Endothelial cell of umbilical vein (primary cell): ENCODE data around the gene SELENOM. TPM values are rescaled to one million over a fixed set of nuclear protein-coding genes. Genes with fewer than 3 reads are reported as not detected.

Experiments
- BruUV-seq: library from RNA; stranded (reverse); fragments of 400-500 nt; replicated peaks from 2 replicates; lab custom pipeline; 2021; lab: Mats Ljungman, UMichigan
- CTCF ChIA-PET: fragments of 300-600, 350-600 bp; sonication (Branson Sonifier 250); formaldehyde crosslinking; loops from one replicate; lab custom pipeline; 2021; ENCODE audit warnings: antibody characterized with exemption, inconsistent platforms; lab: Charles Lee
- POLR2A ChIA-PET: fragments of 300-600, 350-600 bp; sonication (Branson Sonifier 250); formaldehyde crosslinking; loops from one replicate; lab custom pipeline; 2021; ENCODE audit warnings: antibody characterized with exemption, inconsistent platforms; lab: Charles Lee
- DNase-seq: peaks from one replicate; pipeline ENCODE4 v3.0.0-alpha.2; 2011; ENCODE audit warnings: low read depth, low spot score
- FAIRE-seq: peaks from 2 replicates; lab custom pipeline; 2011; peaks lifted over from hg19 to GRCh38; lab: Jason Lieb, UNC
- H2AFZ ChIP-seq: 2 replicates; pipeline ENCODE4 v1.6.0; 2012; ENCODE audit warnings: low read depth, low read length, control low read depth, inconsistent platforms
- H3K27ac ChIP-seq: 2 replicates; pipeline ENCODE4 v1.5.1; 2011; ENCODE audit warnings: low read depth, mild to moderate bottlenecking, control low read depth, low read length, moderate library complexity; ENCODE audit not compliant: insufficient read depth
- H3K27me3 ChIP-seq, 2 experiments: 2 replicates each; pipeline versions ENCODE4 v1.6.0 to v1.6.1; 2011; ENCODE audit warnings: low read length in 2 of 2, mixed read lengths in 1 of 2; ENCODE audit not compliant: control insufficient read depth in 2 of 2, insufficient read depth in 2 of 2
- H3K36me3 ChIP-seq, 2 experiments: 2 replicates in 1 of 2; 3 replicates in 1 of 2; pipeline ENCODE4 v1.5.1; 2011; ENCODE audit warnings: low read length in 2 of 2, mild to moderate bottlenecking in 1 of 2, moderate library complexity in 1 of 2; ENCODE audit not compliant: control insufficient read depth in 2 of 2, insufficient read depth in 2 of 2; ENCODE audit errors: extremely low read depth in 1 of 2
- H3K4me1 ChIP-seq: 3 replicates; pipeline ENCODE4 v1.5.1; 2011; ENCODE audit warnings: mild to moderate bottlenecking, low read length; ENCODE audit not compliant: control insufficient read depth, insufficient read depth; ENCODE audit errors: extremely low read depth
- H3K4me2 ChIP-seq: 2 replicates; pipeline ENCODE4 v1.6.1; 2011; ENCODE audit warnings: low read length, control low read depth, mixed read lengths; ENCODE audit not compliant: insufficient read depth
- H3K4me3 ChIP-seq, 3 experiments: fragments of 200-600 bp in 1 of 3; sonication (generic), shearing (Covaris generic) in 1 of 3; replicated peaks in 1 of 3; 2 replicates each; pipeline ENCODE4 v1.5.1; 2011 to 2016; ENCODE audit warnings: control low read depth in 3 of 3, low read length in 3 of 3, mild to moderate bottlenecking in 2 of 3, inconsistent platforms in 1 of 3, low read depth in 1 of 3, moderate library complexity in 1 of 3; ENCODE audit not compliant: insufficient read depth in 1 of 3
- H3K79me2 ChIP-seq: 2 replicates; pipeline ENCODE4 v1.6.0; 2012; ENCODE audit warnings: low read length, inconsistent platforms; ENCODE audit not compliant: control insufficient read depth, insufficient read depth
- H3K9ac ChIP-seq: replicated peaks from 2 replicates; pipeline ENCODE3; 2011; ENCODE audit warnings: low read length, control low read depth; ENCODE audit not compliant: insufficient read depth; ENCODE audit errors: extremely low read depth
- H3K9me1 ChIP-seq: replicated peaks from 3 replicates; pipeline ENCODE4 v1.6.0; 2011; ENCODE audit warnings: mild to moderate bottlenecking, low read length; ENCODE audit not compliant: control insufficient read depth, insufficient read depth; ENCODE audit errors: extremely low read depth
- H3K9me3 ChIP-seq: replicated peaks from 2 replicates; pipeline ENCODE4 v1.5.1; 2012; ENCODE audit warnings: low read length, inconsistent platforms; ENCODE audit not compliant: control insufficient read depth, insufficient read depth
- H4K20me1 ChIP-seq: replicated peaks from 2 replicates; pipeline ENCODE3; 2011; ENCODE audit warnings: mild to moderate bottlenecking, low read length; ENCODE audit not compliant: control insufficient read depth, insufficient read depth; ENCODE audit errors: extremely low read depth
- CTCF ChIP-seq, 2 donors: IDR thresholded peaks; 1 replicate in 1 of 2; 2 replicates in 1 of 2; pipeline ENCODE4 v1.5.1; 2011; ENCODE audit warnings: low read length in 2 of 2, mild to moderate bottlenecking in 2 of 2, moderate library complexity in 2 of 2, control low read depth in 1 of 2, inconsistent platforms in 1 of 2, low read depth in 1 of 2; ENCODE audit not compliant: insufficient read depth in 1 of 2; ENCODE audit errors: extremely low read depth in 1 of 2
- EZH2 ChIP-seq: IDR thresholded peaks from 2 replicates; pipeline ENCODE4 v1.6.1; 2012; ENCODE audit warnings: borderline replicate concordance, low read depth, mild to moderate bottlenecking, moderate library complexity, low read length, inconsistent platforms; ENCODE audit not compliant: severe bottlenecking
- FOS ChIP-seq: IDR thresholded peaks from 2 replicates; pipeline ENCODE4 v1.6.1; 2011; ENCODE audit warnings: mild to moderate bottlenecking, low read length, moderate library complexity, borderline replicate concordance; ENCODE audit not compliant: insufficient read depth
- GATA2 ChIP-seq: IDR thresholded peaks from 2 replicates; pipeline ENCODE4 v1.7.0; 2011; ENCODE audit warnings: low read depth, mild to moderate bottlenecking, moderate library complexity, mixed read lengths, low read length; ENCODE audit not compliant: insufficient read length, insufficient read depth
- JUN ChIP-seq: IDR thresholded peaks from 2 replicates; pipeline ENCODE4 v1.6.1; 2011; ENCODE audit warnings: borderline replicate concordance, low read depth; ENCODE audit not compliant: insufficient read length, insufficient read depth
- MAX ChIP-seq: IDR thresholded peaks from 2 replicates; pipeline ENCODE4 v1.6.1; 2011; ENCODE audit not compliant: insufficient read depth, insufficient read length
- MYC ChIP-seq: IDR thresholded peaks from one replicate; pipeline ENCODE4 v1.6.1; 2011; ENCODE audit warnings: mild to moderate bottlenecking, low read depth, low read length
- POLR2A ChIP-seq: IDR thresholded peaks from 2 replicates; pipeline ENCODE4 v1.6.1; 2012; ENCODE audit warnings: low read depth, mild to moderate bottlenecking, control low read depth, low read length
- POLR2AphosphoS5 ChIP-seq: IDR thresholded peaks from 2 replicates; pipeline ENCODE4 v1.6.1; 2012; ENCODE audit warnings: low read depth, mild to moderate bottlenecking, control low read depth, low read length, moderate library complexity; ENCODE audit not compliant: insufficient read depth
- dilution Hi-C: fragments of 300-500 bp; cut with MboI; formaldehyde crosslinking; loops from one replicate; pipeline ENCODE4 v1.15.0; 2019; ENCODE audit warnings: low sequenced_read_pairs; ENCODE audit not compliant: extremely low pct_ligation_motif_present
- intact Hi-C: fragments of 100-400 bp; cut with micrococcal nuclease; formaldehyde crosslinking; loops from one replicate; pipeline ENCODE4 v1.10.0; 2022
- polyA plus RNA-seq, 4 experiments: library from polyadenylated mRNA; depleted of rRNA in 3 of 4; stranded (reverse) in 3 of 4; unstranded in 1 of 4; fragments of >200 nt; gene quantifications; 2 replicates each; pipeline versions ENCODE4 v1.2.1 to v1.2.3, GENCODE V29; 2011 to 2012; ENCODE audit warnings: missing spikeins in 1 of 4
- total RNA-seq: library from RNA; stranded (reverse); gene quantifications from 2 replicates; pipeline ENCODE4 v1.2.3, GENCODE V29; 2021

The SELENOM gene
- total and polyA plus RNA-seq, 2 donors (not counting 3 experiments of a cell fraction or from before 2014, with no cell fraction given) = 29.6 to 87.1 TPM

GRCh38 chr22:31055117-31055634 is 52.2 kb downstream of the SELENOM start:
- H3K4me2 ChIP-seq = no peak overlapping the region
- TF ChIP-seq GATA2 = no peak
- no peak for TF ChIP-seq POLR2A
- no peak for TF ChIP-seq EZH2
- no peak for TF ChIP-seq FOS
- TF ChIP-seq POLR2AphosphoS5 = no peak
- no peak for TF ChIP-seq MAX
- no peak for TF ChIP-seq CTCF (IDR thresholded peaks at IDR 0.05; ENCODE audit: extremely low read depth in 1 of 2, insufficient read depth in 1 of 2, low read depth in 1 of 2, low read length in 2 of 2)
- no peak for TF ChIP-seq MYC
- no peak for TF ChIP-seq JUN
- POLR2A ChIA-PET = interaction anchor here (0.7 kb wide), 1 partner anchor 11 kb away, joined by 3 read pairs; no protein-coding TSS in a partner anchor
- no peaks in the 10 kb centered on the region for H3K9me3 ChIP-seq
- H3K79me2 ChIP-seq = no peaks in the 10 kb centered on the region
- DNase-seq (no peak), FAIRE-seq (no peak)
- no peak overlapping the region for H3K9ac ChIP-seq
- BruUV-seq = TSS peak; percentile 87
- H2AFZ ChIP-seq = peak overlapping the region; percentile 28
- peaks cover 7% of the 10 kb centered on the region for H3K4me1 ChIP-seq
- dilution Hi-C loops (no loop called here), intact Hi-C loops (no loop called here)
- CTCF ChIA-PET = interaction anchor here (1.0 to 1.6 kb wide), 3 partner anchors 9 to 30 kb away, joined by 3 to 7 read pairs (median 3); no protein-coding TSS in a partner anchor
- H3K27me3 ChIP-seq = no peaks in the 10 kb centered on the region
- H3K9me1 ChIP-seq = no peaks in the 10 kb centered on the region
- no peak overlapping the region for H3K27ac ChIP-seq
- H3K36me3 ChIP-seq = no peaks in the 10 kb centered on the region
- no peak overlapping the region for H3K4me3 ChIP-seq
- H4K20me1 ChIP-seq = no peaks in the 10 kb centered on the region

Other genes starting within 250 kb of the SELENOM start
- 34.7 and 38.1 TPM in 2 replicates for gene MORC2, start 138.8 kb downstream of the SELENOM start, total RNA-seq
- 11.1 and 11.6 TPM in 2 replicates for gene MORC2, start 138.8 kb downstream of the SELENOM start, polyA plus RNA-seq
- 76.8 and 85.9 TPM in 2 replicates for gene TUG1, start 138.3 kb downstream of the SELENOM start, total RNA-seq
- gene TUG1, start 138.3 kb downstream of the SELENOM start, polyA plus RNA-seq = 70.1 and 77.1 TPM in 2 replicates
- 197 and 201 TPM in 2 replicates for gene SMTN, start 26.2 kb downstream of the SELENOM start, total RNA-seq
- gene SMTN, start 26.2 kb downstream of the SELENOM start, polyA plus RNA-seq = 56.0 and 59.0 TPM in 2 replicates
- 0.49 and 0.65 TPM in 2 replicates for gene INPP5J, start 15.4 kb upstream of the SELENOM start, total RNA-seq
- 0.43 and 0.59 TPM in 2 replicates for gene INPP5J, start 15.4 kb upstream of the SELENOM start, polyA plus RNA-seq
- gene PLA2G3, start 32.9 kb upstream of the SELENOM start, total RNA-seq = 0.75 and 1.0 TPM in 2 replicates
- 0.84 and 0.91 TPM in 2 replicates for gene PLA2G3, start 32.9 kb upstream of the SELENOM start, polyA plus RNA-seq
- 28.5 and 29.7 TPM in 2 replicates for gene RNF185, start 52.6 kb upstream of the SELENOM start, total RNA-seq
- 30.5 and 35.4 TPM in 2 replicates for gene RNF185, start 52.6 kb upstream of the SELENOM start, polyA plus RNA-seq
- 71.7 and 76.7 TPM in 2 replicates for gene LIMK2, start 104.7 kb upstream of the SELENOM start, total RNA-seq
- 19.4 and 23.2 TPM in 2 replicates for gene LIMK2, start 104.7 kb upstream of the SELENOM start, polyA plus RNA-seq
- gene PIK3IP1, start 184.9 kb upstream of the SELENOM start, total RNA-seq = 7.7 and 8.4 TPM in 2 replicates
- gene PIK3IP1, start 184.9 kb upstream of the SELENOM start, polyA plus RNA-seq = 11.1 and 13.2 TPM in 2 replicates
- gene PATZ1, start 238.8 kb upstream of the SELENOM start, total RNA-seq = 22.9 and 23.7 TPM in 2 replicates
- gene PATZ1, start 238.8 kb upstream of the SELENOM start, polyA plus RNA-seq = 19.7 and 20.5 TPM in 2 replicates